Measurements from ENCODE around the gene TP53BP2. TPM values are rescaled to one million over a fixed set of nuclear protein-coding genes. Genes with fewer than 3 reads are reported as not detected.
"Not testable (repeated sequence)": the region's sequence is repeated elsewhere in the genome, so short reads cannot be mapped to it uniquely, and the experiment has no call there.

The TP53BP2 gene, protein sequence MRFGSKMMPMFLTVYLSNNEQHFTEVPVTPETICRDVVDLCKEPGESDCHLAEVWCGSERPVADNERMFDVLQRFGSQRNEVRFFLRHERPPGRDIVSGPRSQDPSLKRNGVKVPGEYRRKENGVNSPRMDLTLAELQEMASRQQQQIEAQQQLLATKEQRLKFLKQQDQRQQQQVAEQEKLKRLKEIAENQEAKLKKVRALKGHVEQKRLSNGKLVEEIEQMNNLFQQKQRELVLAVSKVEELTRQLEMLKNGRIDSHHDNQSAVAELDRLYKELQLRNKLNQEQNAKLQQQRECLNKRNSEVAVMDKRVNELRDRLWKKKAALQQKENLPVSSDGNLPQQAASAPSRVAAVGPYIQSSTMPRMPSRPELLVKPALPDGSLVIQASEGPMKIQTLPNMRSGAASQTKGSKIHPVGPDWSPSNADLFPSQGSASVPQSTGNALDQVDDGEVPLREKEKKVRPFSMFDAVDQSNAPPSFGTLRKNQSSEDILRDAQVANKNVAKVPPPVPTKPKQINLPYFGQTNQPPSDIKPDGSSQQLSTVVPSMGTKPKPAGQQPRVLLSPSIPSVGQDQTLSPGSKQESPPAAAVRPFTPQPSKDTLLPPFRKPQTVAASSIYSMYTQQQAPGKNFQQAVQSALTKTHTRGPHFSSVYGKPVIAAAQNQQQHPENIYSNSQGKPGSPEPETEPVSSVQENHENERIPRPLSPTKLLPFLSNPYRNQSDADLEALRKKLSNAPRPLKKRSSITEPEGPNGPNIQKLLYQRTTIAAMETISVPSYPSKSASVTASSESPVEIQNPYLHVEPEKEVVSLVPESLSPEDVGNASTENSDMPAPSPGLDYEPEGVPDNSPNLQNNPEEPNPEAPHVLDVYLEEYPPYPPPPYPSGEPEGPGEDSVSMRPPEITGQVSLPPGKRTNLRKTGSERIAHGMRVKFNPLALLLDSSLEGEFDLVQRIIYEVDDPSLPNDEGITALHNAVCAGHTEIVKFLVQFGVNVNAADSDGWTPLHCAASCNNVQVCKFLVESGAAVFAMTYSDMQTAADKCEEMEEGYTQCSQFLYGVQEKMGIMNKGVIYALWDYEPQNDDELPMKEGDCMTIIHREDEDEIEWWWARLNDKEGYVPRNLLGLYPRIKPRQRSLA
- polyA plus RNA-seq (ENCODE audit: insufficient read length) = 32.7 TPM

DNA sequence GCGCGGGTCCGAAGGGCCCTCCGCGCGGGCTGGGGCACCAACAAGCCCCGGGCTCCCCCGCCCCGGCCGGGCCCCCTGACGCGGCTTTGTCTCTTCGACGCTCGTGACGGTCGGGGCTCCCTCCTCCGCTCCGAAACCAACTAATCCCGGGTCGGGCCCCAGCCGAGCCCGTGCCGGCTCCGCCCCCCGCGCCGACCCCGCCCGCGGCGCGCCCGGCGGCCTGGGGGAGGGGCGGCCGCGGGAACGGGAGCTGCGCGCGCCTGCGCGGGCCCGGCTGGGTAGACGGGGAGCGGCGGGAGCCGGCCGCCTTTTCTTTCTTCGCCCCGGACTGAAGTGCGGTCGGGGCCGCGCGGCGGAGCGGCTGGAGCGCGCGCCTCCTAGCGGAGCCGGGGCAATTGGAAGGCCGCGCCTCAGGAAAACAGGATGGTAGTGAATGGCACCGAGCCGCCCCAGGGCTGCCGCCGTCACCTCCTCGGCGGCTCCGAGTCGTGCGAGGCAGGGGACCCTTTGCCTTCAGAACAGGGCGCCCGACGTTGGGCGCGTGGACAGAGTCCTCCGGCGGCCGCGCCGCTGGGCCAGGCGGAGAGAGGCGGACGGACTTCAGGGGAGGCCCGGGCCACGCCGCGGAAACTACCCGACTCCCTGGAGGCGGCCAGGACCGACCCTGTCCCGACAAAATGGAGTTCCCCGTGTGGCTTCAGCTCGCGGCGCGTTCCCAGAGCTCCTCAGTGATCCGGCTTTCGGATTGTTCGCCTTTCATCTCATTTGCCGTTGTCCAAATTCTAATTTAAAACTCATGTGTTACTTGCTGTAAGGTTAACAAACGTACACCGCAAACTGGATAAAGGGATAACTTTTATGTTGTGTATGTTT is at the start of gene TP53BP2:
TSS of gene TP53BP2 (minus strand) at position 138 of the 873 bp plus-strand sequence. CDS start 267 bp downstream, outside the sequence.
- DNase-seq (ENCODE audit: low read depth) = peak; percentile 67

DNA sequence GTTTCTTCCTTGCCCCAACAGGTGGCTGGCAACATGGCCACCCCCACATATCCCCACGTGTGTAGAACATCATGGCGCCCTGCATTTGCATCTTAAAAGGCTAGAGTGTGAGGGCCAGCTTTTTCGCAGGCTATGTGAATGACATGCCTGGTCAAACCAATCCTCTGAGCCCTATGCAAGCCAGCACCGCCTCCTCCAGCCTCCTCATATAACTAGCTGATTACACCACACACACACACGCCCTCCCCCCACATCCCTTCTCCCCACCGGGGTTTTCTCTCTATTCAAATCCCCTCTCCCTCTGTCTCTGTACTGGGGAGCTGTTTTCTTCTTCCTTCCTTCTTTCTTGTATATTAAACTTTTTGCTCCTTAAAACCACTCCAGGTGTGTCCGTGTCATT is 44.7 kb upstream of the TP53BP2 start:
- not testable (repeated sequence) for DNase-seq (ENCODE audit: low read depth)

DNA sequence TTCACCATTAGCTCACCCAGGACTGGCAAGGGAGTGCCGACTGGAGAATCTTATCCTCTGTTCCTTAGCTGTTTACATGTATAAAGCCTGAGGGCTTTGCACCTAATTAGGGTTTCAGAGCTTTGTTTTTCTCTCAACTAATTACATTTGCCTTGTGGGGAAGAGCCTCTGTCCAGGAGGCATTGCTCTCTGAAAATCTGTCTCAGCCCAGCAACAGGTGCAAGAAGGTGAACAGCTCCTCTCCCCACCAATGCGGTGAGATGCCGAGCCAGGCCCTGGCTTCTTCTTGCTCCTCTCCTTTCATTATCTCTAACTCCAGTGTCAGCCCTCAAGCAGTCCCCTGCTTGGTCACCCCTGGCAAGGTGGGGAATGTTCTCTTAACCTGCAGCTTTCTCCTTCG is 43.6 kb upstream of the TP53BP2 start:
- DNase-seq (ENCODE audit: low read depth) = not testable (repeated sequence)

DNA sequence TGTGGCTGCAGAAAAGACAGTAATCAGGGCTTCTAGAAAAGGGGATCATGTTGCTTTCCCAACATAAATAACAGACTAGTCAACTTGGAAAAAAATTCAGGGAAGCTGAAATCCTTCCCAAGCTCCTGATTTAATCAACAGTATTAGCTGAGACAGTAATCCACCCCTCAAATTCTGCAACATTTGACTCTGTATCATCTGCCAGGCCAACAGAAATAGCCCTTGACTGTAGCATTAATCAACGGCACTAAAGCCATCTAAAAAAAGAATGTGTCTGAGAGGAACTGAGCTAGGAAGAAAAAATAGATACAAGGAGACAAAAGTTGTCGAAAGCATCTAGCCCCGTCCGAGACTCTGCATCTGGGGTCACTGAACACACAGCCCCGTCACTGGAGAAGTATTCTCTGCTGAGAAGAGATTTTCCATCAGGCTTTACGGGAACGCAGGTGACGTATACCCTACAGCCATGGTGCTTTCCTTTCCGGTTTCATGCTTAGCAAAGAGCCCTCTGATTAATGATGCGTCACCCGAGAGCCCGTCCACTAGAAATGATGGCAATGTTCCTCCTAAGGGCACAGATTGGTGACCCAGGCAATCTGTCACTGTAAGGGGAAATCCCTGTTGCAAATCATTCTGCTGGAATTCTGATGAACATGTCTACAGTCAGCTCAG is 42.1 kb upstream of the TP53BP2 start:
- no peak for DNase-seq (ENCODE audit: low read depth)

DNA sequence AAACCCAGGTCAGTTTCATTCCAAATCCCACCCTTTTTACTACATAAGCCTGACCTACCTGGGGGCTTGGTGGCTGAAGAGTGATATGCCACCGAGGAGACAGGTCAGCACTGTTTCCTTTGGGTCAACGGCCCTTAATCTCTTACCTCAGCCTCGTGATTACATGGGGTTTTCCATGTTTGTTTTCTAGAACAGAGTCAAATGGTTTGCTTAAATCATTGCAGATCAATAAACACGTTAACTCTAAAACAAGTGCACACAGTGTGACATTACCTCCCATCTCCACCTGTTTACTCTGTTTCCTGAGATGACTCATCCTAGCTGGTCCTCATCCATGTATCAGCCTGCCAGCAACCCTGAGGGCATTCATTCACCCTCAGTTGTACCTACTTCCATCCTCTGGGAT is 40.8 kb upstream of the TP53BP2 start:
- DNase-seq (ENCODE audit: low read depth) = no peak

DNA sequence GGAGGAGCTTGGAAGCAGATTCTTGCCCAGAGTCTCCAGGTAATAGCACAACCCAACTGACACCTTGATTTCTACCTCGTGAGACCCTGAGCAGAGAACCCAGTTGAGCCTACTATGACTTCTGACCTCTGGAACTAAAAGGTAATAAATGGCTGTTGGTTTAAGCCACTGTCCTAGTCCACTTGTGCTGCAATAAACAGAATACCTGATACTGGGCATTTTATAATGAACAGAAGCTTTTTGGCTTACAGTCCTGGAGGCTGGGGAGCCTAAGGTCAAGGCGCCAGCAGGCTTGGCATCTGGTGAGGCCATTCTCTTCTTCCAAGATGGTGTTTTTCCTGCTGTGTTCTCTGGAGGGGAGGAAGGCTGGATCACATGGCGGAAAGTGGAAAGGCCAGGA is 39.9 kb upstream of the TP53BP2 start:
- DNase-seq (ENCODE audit: low read depth) = no peak

DNA sequence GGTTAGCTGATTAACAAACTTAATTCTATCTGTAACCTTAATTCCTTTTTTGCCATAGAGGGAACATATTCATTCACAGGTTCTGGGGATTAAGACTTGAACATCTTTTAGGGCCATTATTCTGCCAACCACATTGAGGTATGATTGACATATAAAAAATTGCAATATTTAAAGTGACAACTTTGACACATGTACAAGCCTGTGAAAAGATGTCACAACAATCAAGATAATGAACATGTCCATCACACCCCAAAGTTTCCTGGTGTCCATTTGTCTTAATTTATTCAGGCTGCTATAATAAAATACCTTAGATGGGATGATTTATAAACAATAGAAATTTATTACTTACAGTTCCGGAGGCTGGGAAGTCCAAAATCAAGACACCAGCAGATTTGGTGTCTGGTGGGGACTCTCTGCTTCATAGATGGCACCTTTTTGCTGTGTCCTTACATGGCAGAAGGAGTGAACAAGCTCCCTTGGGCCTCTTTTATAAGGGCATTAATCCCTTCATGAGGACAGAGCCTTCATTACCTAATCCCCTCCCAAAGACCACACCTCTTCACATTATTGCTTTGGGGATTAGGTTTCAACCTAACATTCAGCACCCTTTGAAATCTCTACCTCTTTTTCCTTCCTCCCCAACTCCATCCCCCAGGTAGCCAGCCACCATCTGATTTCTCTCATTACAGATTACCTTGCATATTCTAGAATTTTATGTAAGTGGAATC is 33.0 kb upstream of the TP53BP2 start:
- no peak for DNase-seq (ENCODE audit: low read depth)

DNA sequence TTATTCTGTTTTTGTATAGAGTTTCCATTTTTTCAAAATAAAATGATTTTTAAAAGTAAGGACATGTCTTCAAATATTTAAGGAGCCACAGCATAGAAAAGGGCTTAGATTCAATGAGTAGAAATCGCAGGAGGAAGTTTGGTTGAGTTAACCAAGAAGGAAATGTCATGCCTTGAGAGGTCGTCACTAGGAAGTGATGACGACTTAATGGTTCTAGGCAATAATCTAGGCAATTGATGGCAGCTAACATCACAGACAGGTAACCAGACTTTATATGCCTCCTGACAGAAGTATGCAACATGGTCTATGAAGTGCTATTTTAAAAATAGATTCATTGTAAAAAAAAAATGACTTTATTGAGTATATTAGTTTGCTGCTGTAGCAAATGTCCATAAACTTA is 32.1 kb upstream of the TP53BP2 start:
- no peak for DNase-seq (ENCODE audit: low read depth)

DNA sequence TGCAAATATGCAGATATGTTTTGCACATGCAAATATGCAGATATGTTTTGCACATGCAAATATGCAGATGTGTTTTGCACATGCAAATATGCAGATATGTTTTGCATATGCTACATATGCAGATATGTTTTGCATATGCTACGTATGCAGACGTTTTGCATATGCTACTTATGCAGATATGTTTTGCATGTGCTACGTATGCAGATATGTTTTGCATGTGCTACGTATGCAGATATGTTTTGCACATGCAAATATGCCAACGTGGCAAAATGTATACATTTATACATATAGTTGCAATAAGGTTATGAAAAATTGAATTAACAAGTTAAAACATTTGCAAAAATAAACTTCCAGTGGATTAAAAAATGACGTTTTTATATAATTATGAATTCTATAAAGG is 30.8 kb upstream of the TP53BP2 start:
- no peak for DNase-seq (ENCODE audit: low read depth)

DNA sequence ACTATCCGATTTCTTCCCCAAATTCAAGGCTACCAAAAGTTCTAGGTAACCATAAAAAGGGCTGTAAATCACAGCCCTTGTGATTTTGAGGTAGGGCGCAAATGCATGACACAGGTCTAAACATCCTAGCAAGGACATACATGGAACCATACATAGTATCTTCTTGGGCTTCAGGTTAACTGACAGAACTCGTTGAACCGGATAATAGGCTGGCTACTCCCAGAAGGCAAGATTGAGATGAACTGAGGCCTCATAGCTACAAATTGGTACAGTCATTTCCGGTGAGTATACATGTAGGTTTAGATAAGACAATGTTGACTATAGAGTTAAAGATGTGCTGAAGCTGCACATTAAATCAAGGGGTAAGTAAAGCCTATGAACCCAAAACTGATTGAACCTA is 27.3 kb upstream of the TP53BP2 start:
- no peak for DNase-seq (ENCODE audit: low read depth)

DNA sequence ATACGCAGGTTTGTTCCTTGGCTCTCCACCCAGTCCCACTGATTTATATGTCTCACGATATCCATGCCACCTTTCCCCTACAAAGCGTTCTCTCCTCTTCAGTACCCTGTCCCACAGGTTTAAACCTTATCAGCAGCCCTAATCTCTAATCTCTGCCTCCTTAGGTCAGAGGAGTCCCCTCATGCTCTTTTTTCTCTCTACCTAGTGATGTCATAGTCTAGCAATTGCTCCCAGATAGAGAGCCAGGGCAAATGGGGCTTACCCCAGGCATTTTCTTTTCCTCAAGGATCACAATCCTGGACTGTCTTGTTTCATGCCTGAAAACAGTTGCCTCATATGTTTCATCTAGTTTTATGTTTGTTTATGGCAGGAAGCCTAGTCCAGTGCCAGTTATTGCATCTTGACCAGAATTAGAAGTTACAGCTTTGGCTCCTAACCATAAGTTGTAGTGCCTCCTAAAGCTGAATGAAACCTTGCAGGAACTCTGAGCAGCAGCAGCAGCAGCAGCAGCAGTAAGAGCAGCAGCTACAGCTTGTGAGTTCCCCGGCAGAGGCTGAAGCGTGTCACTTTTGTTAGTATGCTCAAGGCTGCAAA is 26.7 kb upstream of the TP53BP2 start:
- DNase-seq (ENCODE audit: low read depth) = no peak

DNA sequence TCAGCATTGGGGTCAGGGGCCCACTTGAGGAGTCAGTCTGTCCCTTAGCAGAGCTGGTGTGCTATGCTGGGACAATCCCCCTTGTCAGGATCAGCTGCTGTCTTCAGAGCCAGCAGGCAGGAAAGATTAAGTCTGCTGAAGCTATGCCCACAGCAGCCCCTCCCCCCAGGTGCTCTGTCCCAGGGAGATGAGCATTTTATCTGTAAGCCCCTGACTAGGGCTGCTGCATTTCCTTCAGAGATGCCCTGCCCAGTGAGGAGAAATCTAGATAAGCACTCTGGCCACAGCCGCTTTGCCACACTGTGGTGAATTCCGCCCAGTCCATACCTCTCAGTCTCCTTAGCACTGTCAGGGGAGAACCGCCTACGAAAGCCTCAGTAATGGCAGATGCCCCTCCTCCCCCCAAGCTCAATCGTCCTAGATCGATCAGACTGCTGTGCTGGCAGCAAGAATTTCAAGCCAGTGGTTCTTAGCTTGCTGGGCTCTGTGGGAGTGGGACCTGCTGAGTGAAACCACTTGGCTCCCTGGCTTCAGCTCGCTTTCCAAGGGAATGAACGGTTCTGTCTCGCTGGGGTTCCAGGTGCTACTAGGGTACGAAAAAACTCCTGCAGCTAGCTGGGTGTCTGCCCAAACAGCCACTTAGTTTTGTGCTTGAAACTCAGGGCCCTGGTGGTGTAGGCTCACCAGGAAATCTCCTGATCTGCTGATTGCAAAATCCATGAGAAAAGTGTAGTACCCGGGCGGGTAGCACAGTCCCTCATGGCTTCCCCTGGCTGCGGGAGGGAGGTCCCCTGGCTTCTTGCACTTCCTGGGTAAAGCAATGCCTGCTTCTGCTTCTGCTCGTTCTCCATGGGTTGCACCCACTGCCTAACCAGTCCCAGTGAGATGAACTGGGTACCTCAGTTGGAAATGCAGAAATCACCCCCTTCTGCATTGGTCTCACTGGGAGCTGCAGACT is 25.1 kb upstream of the TP53BP2 start:
- no peak for DNase-seq (ENCODE audit: low read depth)

DNA sequence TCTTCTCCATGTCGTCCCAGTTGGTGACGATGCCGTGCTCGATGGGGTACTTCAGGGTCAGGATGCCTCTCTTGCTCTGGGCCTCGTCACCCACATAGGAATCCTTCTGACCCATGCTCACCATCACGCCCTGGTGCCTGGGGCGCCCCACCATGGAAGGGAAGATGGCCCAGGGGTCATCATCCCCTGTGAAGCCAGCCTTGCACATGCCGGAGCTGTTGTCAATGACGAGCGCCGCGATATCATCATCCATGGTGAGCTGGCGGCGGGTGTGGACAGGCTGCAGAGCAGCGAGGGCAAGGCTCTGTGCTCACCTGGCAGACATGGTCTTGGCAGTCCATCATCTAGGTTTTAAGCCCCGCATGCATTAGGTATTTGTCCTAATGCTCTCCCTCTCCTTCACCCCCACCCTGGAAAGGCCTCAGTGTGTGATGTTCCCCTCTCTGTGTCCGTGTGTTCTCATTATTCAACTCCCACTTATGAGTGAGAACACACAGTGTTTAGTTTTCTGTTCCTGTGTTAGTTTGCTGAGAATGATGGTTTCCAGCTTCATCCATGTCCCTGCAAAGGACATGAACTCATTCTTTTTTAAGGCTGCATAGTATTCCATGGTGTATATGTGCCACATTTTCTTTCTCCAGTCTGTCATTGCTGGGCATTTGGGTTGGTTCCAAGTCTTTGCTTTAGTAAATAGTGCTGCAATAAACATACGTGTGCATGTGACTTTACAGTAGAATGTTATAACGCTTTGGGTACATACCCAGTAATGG is 19.0 kb upstream of the TP53BP2 start:
- not testable (repeated sequence) for DNase-seq (ENCODE audit: low read depth)

DNA sequence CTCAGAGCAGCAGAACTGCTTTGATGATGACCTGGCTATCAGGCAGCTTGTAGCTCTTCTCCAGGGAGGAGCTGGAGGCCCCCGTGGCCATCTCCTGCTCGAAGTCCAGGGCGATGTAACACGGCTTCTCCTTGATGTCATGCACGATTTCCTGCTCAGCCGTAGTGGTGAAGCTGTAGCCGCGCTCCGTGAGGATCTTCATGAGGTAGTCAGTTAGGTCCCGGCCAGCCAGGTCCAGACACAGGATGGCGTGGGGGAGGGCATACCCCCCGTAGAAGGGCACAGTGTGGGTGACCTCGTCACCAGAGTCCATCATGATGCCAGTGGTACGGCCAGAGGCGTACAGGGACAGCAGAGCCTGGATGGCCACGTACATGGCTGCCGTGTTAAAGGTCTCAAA is 18.3 kb upstream of the TP53BP2 start:
- DNase-seq (ENCODE audit: low read depth) = no peak

DNA sequence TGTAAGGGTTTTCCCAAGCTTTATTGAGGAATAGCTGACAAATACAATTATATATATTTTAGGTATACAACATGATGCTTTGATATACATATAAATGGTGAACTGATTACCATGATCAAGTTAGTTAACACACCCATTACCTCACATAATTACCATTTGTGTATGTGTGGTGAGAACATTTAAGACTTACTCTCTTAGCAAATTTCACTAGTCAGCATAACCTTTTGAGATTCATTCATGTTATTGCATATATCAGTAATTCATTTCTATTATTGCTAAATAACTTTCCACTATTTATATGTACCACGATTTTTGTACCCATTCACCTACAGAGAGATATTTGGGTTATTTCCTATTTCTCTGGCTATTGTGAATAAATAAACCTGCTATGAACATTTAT is 16.2 kb upstream of the TP53BP2 start:
- DNase-seq (ENCODE audit: low read depth) = no peak

DNA sequence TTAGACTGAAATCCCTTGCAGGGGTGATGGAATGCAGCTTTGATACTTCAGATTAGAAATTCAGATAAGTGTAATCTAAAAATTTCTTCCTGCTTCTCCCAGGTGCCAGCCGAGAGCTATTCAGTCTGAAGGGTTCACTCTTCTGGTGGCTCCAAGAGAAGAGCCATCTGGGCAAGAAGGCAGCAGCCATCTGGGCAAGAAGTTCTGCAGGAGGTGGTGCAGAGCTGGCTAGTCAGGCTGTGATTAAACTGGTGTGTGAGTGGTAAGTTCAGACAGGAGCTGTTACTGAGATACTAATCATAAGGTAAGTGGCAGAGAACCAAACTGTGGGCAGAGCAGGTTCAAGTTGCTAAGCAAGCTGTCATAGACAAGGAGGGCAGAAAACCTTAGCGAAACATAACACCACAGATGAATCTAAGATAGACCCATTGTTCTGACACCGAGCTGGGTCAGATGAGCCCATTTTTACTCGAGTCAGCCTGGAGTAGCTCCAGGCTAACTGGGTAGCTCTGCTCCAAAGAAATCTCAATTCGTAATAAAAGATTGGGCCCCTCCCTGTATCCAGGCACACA is 14.4 kb upstream of the TP53BP2 start:
- DNase-seq (ENCODE audit: low read depth) = no peak

DNA sequence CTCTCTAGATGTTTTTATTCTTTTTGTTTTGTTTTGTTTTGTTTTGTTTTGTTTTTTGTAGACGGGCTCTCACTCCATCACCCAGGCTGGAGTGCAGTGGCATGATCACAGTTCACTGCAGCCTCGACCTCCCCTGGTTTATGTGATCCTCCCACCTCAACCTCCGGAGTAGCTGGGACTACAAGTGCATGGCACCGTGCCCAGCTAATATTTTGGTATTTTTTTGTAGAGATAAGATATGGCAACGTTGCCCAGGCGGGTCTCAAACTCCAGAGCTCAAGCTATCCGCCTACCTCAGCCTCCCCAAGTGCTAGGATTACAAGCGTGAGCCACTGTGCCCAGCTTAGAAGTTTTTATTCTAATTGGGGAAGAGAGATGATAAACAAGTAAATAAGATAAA is 13.3 kb upstream of the TP53BP2 start:
- no peak for DNase-seq (ENCODE audit: low read depth)

All from forelimb muscle (tissue), 1 donor.